ENCODE measurements around the gene PEX14. TPM values are rescaled to one million over a fixed set of nuclear protein-coding genes. Genes with fewer than 3 reads are reported as not detected.

PEX14 gene
- total RNA-seq, 2 donors from 2014 or later: 19.5 to 29.3 TPM

DNA sequence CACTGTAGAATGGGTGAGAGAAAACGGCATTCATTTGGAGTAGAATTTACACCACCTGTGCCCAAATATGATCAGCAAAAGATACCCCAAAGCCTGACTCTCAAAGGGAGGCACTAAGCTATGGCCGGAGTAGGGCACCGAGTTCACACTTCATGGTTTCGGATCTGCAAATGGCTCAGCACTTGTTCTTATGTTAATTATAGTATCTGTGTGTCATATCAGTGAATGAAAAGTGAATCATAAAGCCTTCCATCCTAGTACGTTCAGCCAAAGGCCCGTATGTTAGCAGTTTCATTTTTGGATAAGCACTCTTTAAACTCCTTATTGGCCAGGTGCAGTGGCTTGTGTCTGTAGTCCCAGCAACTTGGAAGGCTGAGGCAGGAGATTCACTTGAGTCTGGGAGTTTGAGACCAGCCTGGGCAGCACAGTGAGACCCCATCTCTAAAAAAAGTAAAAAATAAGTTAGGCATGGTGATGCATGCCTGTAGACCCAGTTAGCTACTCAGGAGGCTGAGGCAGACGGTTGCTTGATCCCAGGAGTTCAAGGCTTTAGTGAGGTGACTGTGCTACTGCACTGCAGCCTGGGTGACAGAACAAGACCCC is 29.9 kb upstream of the PEX14 start:
- Histone ChIP-seq H3K27ac (no peak overlapping the region), H3K4me1 (no peaks in the 10 kb centered on the region), H3K27me3 (no peaks in the 10 kb centered on the region), H3K36me3 (no peaks in the 10 kb centered on the region), H3K4me3 (no peak overlapping the region), H3K9ac (ENCODE audit: low read depth in 2 of 2, low read length in 2 of 2) (no peak overlapping the region), H3K9me3 (no peaks in the 10 kb centered on the region)
- DNase-seq: no peak
- intact Hi-C loops (cut with DNase I): no loop called here
- TF ChIP-seq, protein P1, sequence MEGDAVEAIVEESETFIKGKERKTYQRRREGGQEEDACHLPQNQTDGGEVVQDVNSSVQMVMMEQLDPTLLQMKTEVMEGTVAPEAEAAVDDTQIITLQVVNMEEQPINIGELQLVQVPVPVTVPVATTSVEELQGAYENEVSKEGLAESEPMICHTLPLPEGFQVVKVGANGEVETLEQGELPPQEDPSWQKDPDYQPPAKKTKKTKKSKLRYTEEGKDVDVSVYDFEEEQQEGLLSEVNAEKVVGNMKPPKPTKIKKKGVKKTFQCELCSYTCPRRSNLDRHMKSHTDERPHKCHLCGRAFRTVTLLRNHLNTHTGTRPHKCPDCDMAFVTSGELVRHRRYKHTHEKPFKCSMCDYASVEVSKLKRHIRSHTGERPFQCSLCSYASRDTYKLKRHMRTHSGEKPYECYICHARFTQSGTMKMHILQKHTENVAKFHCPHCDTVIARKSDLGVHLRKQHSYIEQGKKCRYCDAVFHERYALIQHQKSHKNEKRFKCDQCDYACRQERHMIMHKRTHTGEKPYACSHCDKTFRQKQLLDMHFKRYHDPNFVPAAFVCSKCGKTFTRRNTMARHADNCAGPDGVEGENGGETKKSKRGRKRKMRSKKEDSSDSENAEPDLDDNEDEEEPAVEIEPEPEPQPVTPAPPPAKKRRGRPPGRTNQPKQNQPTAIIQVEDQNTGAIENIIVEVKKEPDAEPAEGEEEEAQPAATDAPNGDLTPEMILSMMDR (IDR thresholded peaks at IDR 0.05): no peak

DNA sequence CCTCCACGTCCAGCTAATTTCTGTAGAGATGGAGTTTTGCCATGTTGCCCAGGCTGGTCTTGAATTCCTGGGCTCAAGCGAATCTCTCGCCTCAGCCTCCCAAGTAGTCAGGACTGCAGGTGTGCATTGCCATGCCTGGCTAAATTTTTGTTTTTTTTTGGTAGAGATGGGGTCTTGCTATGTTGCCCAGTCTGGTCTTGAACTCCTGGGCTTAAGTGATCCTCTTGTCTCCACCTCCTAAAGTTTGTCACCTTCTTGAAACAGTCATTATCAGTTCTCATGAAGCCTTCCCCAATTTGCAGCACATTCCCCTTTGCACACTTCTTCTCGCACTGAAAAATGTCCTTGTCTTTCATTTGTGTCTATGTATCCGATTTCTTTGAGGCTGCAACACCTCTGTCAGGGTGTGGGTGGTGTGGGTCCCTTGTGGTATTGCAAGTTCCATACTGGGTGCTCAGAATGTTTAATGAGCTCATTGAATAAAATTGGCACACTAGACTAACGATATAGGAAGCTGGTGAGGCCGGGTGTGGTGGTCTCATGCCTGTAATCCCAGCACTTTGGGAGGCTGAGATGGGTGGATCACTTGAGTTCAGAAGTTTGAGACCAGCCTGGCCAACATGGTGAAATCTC is 27.8 kb upstream of the PEX14 start:
- Histone ChIP-seq H3K36me3 (no peaks in the 10 kb centered on the region), H3K27me3 (no peaks in the 10 kb centered on the region), H3K4me1 (no peaks in the 10 kb centered on the region), H3K27ac (no peak overlapping the region), H3K9ac (ENCODE audit: low read depth in 2 of 2, low read length in 2 of 2) (no peak overlapping the region), H3K9me3 (no peaks in the 10 kb centered on the region), H3K4me3 (no peak overlapping the region)
- intact Hi-C loops (cut with DNase I): no loop called here
- TF ChIP-seq, protein P1 (IDR thresholded peaks at IDR 0.05): no peak
- no peak for DNase-seq

DNA sequence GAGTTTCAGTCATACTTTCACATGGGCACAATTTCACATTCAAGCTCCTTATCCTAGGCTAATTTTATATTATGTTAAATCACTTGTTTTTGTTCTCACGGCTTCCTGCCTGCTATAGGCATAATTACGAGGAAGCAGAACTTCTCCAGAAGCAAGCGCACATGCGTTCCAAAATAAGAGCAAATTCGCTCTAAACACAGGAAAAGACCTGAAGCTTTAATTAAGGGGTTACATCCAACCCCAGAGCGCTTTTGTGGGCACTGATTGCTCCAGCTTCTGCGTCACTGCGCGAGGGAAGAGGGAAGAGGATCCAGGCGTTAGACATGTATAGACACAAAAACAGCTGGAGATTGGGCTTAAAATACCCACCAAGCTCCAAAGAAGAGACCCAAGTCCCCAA is 25.0 kb upstream of the PEX14 start, which contains the start of gene CORT:
TSS of gene CORT (plus strand) at position 281 of the 400 bp plus-strand sequence. CDS start 193 bp downstream, outside the sequence.
- Histone ChIP-seq H3K4me3 (no peak within 1 kb of the TSS), H3K27me3 (no peaks in the 10 kb centered on the region), H3K36me3 (no peaks in the 10 kb centered on the region), H3K9me3 (no peaks in the 10 kb centered on the region), H3K4me1 (no peaks in the 10 kb centered on the region), H3K9ac (ENCODE audit: low read depth in 2 of 2, low read length in 2 of 2) (no peak within 1 kb of the TSS), H3K27ac (no peak within 1 kb of the TSS)
- intact Hi-C loops (cut with DNase I): no loop called here
- TF ChIP-seq, protein P1 (IDR thresholded peaks at IDR 0.05): no peak
- DNase-seq: no peak

DNA sequence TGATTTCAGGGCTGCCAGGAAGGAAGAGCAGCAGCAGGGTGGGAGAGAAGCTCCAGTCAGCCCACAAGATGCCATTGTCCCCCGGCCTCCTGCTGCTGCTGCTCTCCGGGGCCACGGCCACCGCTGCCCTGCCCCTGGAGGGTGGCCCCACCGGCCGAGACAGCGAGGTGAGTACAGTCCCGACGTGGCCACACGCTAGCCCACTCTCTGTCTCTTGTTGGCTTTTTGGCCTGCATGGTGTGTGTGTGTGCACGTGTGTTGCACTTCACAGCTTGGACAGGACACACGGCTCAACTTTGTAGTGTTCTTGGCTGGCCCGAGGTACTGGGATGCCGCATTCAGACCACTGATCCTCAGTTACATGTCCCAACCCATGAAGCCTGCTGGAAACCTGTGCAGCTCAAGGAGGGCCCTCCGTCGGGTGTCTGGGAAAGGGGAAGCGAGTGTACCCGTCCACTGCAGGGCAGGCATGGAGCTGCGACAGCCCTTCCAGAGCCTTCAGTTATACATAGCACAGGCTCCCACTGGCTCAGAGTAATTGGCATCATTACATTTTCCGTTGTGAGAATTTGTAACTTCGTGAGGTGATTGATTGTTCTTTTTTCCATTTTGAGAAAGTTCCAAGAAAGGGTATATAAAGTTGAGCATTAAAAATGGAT is 24.5 kb upstream of the PEX14 start:
- H3K9me3 ChIP-seq: no peaks in the 10 kb centered on the region
- no peak for DNase-seq
- H3K27ac ChIP-seq: no peak overlapping the region
- intact Hi-C loops (cut with DNase I): no loop called here
- TF ChIP-seq, protein P1 (IDR thresholded peaks at IDR 0.05): no peak
- no peaks in the 10 kb centered on the region for H3K4me1 ChIP-seq
- no peaks in the 10 kb centered on the region for H3K36me3 ChIP-seq
- H3K4me3 ChIP-seq: no peak overlapping the region
- no peak overlapping the region for H3K9ac ChIP-seq (ENCODE audit: low read depth in 2 of 2, low read length in 2 of 2)
- H3K27me3 ChIP-seq: no peaks in the 10 kb centered on the region

DNA sequence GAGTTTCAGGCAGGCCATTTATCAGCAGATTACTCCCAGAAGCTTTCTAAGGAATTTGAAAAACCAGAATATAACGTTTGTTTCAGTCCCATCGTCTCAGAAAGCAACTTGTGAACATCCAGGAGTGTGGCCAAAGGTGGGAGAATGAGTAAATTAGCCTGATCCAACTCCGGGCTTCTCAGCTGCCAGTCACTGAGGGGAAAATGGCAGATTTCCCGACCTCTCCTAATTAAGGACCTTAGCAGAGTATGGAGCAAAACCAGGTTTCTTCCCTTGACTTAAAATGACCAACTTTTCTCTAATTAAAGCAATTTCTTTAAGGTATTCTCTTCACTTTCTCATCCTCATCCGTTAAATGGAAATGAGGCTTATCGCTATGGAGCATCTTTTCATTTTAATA is 23.9 kb upstream of the PEX14 start:
- H3K4me1 ChIP-seq: no peaks in the 10 kb centered on the region
- no peaks in the 10 kb centered on the region for H3K9me3 ChIP-seq
- H3K27ac ChIP-seq: no peak overlapping the region
- no peaks in the 10 kb centered on the region for H3K27me3 ChIP-seq
- no peak for DNase-seq
- no peaks in the 10 kb centered on the region for H3K36me3 ChIP-seq
- intact Hi-C loops (cut with DNase I): no loop called here
- no peak overlapping the region for H3K9ac ChIP-seq (ENCODE audit: low read depth in 2 of 2, low read length in 2 of 2)
- TF ChIP-seq, protein P1 (IDR thresholded peaks at IDR 0.05): no peak
- H3K4me3 ChIP-seq: no peak overlapping the region

Measured in colonic mucosa (tissue), 4 donors.